ENCODE data around the gene CTCFL.

- TF ChIP-seq CTCF (IDR thresholded peaks at IDR 0.05) = no peak
- TF ChIP-seq POLR2AphosphoS5 (IDR thresholded peaks at IDR 0.05) = no peak
Observed at GRCh38 chr20:57548177-57549058, 23.5 kb upstream of the CTCFL start.
